ENCODE results near the gene LNPEP.
"Not testable (repeated sequence)": the region's sequence is repeated elsewhere in the genome, so short reads cannot be mapped to it uniquely, and the experiment has no call there.

Gene LNPEP

DNA sequence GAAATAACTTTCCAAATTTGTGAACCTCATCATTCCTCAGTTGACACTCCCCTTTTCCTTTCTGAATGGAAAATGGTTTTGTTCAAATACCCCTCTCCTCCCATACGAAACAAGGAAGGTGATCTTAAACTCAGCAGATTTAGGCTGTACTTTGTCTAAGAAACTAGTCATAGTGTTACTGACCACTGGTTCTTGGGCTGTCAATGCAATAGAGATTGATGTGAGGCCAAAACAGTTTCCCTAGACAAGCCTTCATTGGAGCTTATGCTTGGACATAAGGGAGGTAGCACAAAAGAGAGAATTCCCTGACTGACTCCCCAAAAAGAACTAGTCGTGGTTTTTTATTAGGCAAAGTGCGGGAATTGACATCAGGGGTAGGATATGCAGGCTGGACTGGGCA lies 5.3 kb upstream of the LNPEP start:
- no peak for DNase-seq

DNA sequence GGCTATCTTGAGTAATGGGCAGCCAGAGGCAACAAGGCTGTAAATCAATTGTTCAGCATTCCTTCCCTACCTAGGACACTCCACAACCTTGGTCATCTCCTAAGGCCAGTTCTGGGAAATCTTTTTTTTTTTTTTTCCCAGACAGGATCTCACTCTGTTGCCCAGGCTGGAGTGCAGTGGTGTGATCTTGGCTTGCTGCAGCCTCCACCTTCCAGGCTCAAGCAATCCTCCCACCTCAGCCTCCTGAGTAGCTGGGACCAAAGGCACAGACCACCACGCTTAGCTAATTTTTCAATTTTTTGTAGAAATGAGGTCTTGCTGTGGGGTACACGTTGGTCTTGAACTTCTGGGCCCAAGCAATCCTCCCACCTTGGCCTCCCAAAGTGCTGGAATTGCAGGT lies 4.8 kb upstream of the LNPEP start:
- DNase-seq = not testable (repeated sequence)

DNA sequence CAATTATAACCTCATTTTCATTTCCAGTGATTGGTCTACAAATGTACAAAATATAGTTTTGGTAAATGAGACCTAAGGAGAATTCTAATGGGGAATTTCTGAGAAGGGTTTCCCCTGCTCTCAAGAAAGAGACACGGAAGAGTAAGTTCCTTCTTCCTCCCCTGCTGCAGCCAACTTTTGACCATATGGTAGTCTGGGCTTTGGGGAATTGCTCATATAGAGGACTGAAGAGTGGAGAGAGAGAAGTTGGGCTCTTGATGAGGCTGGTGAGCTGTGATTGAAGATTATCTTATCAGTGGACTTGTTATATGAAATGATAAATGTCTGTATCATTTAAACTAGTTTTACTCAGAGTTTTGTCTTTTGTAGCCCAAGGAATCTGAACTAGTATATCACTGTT lies 4.3 kb upstream of the LNPEP start:
- no peak for DNase-seq

DNA sequence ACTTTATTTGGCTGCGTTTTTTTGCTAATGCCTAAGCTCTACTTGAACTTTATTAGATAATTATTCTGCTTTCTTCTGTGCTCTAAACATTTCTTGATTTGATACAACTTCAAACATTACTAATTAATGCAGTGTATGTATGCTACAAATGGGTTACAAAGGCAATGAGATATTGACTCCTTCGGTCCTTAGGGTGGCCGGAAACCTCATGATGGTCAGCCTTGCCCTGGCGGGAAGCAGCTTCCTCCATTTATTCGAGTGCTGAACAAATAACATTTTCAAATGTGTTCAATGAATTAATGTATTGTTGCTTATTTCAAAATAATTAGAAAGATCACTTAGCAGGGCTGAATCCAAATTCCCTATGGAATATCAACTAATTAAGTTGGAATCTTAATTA lies 3.9 kb upstream of the LNPEP start:
- DNase-seq = no peak

DNA sequence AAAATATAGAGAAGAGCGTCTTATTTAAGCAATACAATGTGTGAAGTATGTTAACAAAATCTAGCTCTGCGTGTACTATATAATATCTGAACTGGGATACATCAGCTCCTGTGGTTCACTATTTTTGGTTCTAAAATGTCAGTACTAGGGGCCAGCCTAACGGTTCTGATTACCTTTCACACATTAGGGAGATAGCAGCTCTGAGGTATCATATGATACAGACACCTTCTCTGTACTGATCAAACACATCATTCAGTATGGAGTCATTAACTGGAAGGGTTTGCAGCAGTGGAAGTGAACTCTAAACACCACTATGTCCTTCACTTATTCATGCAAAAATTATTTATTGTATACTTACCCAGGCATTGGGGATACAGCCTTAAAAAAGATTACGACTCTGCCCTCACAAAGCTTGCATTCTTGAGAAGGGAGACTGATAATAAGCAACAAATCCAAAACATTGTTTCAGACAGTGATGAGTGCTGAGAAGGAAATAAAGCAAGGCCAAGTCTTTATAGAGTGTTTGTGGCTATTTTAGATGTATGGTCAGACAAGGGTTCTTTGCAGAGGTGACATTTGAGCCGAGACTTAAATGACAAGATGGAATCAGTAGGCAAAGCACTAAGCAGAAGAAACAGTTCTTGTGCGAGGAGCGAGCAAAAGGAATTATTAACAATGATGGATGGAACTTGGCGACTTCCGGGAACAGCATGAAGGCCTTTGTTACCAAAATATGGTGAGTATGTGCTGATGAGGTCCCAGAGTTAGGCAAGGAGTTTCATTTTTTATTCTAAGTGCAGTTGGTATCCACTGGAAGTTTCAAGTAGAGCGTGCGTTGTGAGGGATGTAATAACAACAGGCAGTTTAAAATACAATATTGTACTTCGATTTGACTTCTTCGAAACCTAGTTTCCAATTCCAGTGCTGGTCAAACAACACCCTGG lies 1.8 kb upstream of the LNPEP start:
- peak; percentile 45 for DNase-seq

DNA sequence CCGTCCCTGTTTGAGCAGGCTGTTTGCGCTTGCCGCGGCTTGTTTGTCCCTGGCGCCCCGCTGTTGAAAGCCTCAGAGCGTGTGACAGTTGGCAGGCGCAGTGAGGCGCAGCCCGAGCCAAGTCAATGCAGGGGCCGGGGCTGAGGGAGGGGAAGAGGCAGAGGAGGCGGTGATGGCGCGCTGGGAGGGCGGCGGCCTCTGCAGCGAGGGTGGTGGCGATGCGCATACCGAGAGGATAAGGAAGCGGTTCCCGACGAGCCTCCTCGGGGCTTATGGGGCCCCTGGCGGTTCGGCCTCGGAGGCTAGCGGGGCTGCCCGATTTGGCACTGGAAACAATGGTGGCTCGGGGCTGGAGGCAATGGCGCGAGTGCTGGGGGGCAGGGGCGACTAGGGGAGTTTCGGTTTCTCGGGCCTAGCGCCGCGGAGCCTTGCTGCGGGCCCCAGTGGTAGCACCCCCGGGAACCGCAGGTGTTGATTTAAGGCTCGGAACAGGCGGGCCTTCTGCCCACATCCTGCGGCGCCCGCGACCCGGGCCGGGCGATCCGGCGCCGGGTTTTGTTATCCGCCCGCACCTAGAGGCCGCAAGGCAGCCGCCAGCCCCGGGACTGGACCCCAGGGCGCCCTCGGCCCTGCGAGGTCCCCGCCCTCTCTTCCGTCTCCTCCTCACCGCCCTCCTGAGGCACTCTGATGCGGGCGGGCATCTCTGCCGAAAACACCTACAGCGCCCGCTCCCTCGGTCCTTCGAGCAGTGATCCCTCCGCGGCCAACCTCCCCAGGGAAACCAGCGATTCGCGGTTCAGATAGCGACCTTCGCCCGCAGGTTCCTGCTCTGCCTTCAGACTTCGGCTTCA lies 947 bp upstream of the LNPEP start:
- peak; percentile 94 for DNase-seq

DNA sequence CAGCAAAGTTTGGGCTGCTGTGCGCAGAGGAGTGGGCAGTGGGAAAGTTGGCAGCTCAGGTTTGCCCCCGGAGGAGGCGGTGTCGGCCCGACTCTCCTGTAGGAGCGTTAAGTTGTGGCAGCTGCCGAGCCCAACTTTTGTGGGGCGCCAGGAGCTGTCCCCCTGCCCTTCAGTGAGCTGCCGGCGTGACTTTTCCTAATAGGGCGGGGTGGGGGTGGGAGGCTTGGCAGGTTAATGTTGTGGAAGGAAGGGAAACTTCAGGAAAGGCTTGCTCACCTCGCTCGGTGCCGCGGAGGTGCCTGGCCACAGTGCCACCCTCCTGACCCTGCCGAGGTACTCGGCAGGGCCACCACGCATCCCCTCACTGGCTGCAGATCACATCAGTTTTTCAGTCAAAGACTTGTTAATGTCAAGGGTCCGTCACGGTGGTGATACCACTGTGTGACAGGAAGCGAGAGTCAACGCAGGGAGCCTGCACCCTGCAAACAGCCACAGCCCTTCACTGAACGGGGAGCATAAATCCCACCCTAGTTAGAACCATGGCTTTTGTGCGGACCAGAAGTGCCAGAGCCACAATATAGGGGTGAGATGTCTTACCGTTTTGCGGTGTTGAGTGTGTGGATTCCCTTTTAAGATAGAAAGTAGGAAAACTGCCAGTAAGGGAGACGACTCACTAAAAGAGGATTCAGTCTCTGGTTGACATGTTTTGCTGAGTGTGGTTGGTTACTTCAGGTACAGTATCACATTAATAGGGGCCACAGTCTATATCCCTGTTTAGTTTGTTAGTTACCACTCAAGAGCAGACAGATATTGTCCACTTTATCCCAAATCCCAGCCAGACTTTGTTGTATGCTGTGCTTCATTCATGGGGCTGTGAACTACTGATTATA lies 796 bp downstream of the LNPEP start:
- no peak for DNase-seq

DNA sequence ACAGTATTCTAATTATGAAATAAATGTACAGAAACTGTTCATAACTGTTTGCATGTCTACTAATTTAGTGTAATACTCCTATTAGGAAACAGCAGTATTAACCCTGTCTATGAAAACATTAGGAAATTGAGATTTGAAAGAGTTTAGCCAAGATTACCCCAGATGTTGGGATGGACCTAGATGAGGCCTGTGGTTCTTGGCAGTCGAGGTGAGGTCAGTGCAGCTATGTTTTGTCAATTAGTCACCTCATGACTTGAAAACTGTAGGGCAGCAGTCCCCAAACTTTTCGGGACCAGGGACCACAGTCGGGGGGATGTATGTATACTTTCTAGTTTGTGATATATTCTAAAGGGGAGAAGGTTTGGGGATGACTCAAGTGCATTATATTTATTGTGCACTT lies 4.7 kb downstream of the LNPEP start:
- no peak for DNase-seq

DNA sequence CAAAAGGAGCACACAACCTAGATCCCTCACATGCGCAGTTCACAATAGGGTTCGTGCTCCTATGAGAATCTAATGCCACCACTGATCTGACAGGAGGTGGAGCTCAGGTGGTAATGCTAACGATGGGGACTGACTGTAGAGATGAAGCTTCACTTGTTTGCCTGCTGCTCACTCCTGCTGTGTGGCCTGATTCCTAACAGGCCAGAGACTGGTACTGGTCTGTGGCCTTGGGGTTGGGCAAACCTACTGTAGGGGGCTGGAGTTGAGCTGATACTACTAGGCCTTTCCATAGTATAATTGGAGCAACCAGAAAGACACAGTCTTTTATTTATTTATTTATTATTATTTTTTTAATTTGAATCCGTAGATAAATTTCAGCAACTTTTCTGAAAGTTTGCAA lies 5.3 kb downstream of the LNPEP start:
- DNase-seq = no peak

DNA sequence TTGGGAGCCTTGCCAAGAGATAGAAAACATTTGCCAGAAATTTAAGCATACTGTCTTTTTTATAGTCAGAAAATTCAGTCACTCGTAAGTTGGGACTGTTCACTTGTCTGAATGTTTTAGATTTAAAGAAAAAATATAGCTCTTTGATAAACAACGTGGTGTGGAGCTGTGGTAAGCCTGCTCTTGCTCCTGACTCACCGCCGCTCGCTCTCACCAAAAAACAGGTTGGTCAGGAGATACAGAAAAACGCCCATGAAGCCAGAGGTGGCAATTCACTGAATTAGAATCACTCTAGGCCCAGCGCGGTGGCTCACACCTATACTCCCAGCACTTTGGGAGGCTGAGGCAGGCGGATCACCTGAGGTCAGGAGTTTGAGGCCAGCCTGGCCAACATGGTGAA lies 6.2 kb downstream of the LNPEP start:
- DNase-seq = no peak

DNA sequence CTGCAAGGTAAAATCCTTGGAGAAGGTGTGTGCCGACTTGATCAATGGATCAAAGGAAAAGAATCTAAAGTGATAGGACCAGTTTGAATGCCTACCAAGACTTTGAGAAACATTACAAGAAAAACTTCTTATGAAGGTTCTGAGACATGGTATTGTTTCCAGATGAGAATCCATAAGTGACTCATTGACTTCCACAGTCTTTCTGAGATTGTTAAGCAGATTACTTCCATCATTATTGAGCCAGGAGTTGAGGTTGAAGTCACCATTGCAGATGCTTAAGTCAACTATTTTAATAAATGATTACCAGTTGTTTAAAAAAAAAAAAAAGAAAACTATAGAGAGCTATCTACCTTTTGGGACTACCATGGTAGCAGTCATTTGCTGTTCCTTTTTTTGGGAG lies 7.0 kb downstream of the LNPEP start:
- peak; percentile 70 for DNase-seq

DNA sequence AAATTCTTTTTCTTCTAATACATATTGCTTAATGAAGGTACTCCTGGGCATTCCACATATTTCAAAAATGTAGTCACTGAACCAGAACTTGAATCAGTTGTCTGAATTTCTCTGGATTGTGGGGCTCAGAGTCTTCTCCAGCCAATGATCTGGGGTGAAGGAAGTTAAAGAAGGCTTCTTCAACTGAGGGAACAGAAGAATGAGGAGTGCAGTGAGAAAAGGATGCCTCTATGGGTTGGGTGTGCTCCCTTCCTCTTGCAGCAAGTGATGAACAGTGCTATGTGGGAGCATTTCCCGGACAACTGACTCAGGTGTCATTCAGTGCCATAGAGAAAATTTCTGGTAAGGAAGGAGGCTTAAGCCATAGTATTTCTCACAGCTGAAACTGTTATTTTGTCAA lies 7.9 kb downstream of the LNPEP start:
- peak; percentile 46 for DNase-seq

DNA sequence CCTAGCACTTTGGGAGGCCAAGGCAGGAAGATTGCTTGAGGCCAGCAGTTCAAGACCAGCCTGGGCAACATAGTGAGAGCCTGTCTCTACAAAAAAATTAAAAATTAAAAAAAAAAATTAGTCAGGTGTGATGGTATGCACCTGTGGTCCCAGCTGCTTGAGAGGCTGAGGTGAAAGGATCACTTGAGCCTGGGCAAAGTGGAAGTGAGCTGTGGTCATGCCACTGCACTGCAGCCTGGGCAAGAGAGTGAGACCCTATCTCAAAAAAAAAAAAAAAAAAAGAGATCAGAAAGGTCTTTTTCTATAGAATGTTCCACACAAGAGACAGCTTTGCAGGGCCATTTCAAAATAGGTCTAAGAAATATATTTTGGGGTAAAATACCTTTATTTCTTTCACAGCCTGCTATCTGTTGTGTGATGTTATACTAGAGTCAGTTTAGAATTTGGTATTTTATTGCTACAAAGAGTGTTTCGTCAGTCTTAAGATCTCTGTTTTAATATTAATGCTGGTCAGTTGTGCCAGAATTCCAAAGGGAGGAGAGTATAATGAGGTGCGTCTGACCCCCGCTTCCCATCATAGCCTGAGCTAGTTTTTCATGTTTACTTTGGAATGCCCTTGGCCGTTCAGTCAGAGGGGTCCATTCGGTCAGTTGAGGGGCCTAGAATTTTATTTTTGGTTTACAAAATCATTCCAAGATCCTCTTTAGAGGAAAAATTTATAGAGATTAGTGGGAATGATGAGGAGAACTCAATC lies 9.4 kb downstream of the LNPEP start:
- no peak for DNase-seq

DNA sequence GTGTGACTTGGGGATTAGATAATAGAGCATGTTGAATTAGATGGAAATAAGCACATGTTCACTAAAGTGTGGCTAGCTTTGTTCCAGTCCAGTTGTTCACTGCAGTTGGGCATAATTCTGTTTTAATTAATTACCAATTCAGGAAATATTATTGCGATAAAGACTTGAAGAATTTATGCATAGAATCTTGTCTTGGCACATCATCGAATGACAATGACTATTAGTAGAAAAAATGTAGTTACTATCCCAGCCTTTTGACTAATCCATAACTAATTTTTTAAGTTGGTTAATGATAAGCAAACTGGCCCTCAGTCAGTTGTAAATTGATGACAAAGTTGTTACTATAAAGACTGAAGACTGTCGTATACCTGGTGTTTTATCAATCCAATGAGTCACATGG lies 10.5 kb downstream of the LNPEP start:
- DNase-seq = no peak

DNA sequence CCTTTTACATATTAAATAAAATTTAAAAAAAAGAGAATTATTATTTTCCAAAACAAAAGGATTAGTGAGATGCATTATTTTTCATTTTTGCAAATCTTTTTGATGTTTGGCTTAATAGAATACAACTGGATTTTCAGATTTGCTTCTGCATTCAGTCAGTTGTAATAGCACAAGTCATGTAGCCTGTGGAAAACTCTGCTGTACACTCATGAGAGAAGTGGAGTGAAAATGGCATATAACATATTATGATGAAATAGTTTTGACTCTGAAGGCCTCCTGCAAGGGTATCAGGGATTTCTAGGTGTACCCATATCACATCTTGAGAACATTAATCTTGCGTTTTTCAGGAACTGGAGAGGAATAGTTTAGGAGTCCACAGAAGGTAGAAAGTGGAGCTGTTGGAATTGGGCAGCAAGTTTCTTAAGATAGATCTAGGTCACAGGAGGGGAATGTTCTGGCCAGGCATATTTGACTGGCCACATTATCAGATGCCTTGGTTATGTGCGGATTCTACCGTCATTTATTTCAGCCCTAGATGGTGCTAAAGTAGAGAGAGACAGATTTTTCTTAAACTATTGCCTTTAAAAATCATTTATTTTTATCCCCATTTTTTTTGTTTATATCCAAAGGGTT lies 16.4 kb downstream of the LNPEP start:
- DNase-seq = no peak

DNA sequence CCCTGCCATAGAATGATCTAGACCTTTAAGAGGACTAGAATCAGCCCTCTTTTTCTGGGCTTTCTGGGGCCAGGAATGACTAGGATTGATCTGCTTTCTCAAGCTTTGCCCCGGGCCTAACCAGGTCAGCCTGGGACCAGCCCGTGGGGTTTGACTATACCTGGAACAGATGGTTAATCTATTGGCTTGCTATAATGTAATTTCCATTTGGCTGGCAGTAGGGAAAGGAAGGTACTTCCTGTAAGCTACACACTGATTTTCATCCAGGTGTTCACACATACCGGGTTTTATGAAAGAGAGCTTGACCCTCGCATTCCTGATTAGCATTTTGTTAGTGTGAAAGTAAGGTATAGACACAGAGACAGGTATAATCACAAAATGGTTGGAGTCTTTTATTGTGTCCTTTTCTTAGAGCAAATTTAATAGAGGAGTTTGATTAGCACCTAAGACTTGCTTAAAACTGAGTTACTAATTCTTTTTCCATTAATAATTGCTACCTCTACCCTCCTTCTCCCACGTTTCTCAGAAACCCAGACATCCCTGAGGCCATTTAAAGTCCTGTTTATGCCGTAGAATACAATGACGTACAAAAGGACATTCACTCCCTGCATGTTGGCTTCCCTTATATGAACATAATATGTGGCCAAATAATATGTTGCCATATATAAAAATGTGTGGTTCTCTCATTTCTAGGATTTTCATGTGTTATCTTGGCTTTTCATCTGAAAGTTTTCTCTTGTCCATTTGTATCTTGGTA lies 17.3 kb downstream of the LNPEP start:
- DNase-seq = no peak

DNA sequence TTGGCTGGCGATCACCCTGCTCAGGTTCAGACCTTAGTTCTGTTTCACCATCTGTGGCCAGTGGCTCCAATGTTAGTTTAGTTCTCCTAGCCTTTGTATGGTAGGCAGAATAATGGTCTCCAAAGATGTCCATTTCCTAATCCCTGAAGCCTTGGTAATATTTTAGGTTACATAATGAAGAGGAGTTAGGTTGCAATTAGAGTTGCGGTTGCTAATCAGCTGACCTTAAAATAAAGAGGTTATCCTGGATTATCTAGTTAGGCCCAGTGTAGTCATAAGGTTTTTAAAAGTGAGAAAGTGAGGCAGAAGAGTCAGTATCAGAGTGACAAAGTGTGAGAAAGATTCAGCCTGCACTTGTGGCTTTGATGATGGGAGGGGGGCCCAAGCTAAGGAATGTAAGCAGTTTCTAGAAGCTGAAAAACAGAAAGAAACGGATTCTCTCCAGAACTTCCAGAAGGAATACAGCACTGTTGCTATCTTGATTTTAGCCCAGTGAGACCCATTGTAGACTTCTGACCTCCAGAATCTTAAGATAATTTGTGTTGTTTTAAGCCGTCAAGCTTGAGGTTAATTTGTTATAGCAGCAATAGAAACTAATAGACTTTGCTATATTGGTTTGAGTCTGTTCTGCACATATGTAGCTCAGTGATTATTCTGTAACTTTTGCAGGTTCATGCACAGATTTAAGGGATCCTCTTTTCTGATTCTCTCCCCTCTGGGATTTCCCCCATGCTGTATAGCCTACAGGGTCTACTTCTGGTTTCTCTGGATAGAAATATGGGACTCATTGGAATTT lies 21.6 kb downstream of the LNPEP start:
- no peak for DNase-seq

DNA sequence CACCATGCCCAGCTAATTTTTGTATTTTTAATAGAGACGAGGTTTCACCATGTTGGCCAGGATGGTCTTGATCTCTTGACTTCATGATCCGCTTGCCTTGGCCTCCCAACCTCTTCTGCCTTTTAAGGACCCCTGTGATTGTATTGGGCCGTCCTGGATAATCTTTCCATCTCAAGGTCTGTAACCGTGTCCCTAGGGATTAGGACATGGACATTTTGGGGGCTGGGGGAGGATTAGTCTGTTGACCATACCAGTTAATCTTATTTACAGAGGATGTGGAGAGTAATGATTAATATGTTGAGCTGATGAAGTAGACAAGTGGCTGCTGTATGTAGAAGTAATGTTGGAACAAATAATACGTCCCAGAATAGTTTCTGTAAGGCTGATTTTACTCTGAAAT lies 23.1 kb downstream of the LNPEP start:
- DNase-seq = no peak

DNA sequence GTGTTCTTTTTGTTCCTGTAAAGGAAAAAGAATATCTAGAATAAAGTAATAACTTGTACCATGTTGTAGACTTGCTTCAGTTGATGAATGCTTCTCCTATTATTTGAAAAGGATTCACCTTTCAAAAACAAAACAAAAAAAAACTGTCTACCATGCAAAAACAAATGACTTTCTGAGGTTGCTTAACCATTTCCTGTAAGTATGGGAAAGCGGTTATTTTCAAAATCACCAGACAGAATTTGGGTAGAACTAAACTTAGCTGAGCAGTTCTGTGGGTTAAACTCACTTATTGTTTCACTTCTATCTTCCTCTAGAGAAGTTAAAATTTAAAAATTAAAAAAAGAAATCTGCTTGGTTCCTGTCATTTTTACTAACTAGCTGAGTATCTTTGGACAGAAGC lies 25.2 kb downstream of the LNPEP start:
- DNase-seq = no peak

DNA sequence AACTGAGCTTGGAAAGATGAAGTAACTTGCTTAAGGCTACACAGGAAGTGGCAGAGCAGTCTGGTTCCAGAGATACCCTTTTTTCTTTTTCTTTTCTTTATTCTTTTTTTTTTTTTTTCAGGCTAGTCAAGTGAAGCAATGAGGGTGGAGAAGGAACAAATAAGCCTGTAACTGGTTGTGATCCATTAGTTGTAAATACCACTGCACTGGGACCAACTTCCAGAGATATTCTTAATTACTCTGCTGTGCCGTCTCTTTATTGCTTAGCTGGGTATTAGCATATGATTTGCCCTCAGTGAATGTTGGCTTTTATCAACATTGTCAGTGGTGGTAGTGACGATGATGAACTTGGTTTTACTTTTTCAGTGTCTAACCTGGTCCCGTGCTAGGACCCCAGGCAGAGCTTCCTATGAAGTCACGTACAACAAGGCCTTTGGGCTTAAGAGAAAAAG lies 26.7 kb downstream of the LNPEP start:
- no peak for DNase-seq
